ENCODE results near the gene LEF1. TPM values are rescaled to one million over a fixed set of nuclear protein-coding genes. Genes with fewer than 3 reads are reported as not detected.

Gene LEF1
- total and polyA plus RNA-seq, 2 donors (not counting 1 experiment from before 2014, with no cell fraction given): 1.8 to 2.6 TPM

DNA sequence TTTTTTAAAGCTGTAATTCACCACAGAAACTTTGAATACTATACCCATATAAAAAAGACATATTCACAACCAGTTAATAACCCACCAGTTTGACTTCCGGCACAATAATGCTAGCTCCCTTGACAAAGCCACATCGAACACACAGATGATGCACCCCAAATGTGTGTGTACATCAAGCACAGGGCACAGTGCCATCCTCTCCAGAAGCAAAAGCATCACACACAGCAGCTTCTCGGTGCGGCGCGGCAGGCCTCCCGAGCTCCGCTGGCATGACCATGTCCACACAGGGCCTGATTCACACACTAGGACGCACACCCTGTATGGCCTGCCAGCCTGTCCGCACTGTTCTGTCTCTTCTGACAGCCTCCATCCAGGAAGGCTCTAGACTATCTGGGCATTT lies 88.0 kb downstream of the LEF1 start:
- H3K27me3 ChIP-seq (ENCODE audit: control insufficient read depth, insufficient read depth, low read length): no peaks in the 10 kb centered on the region
- no peaks in the 10 kb centered on the region for H4K20me1 ChIP-seq (ENCODE audit: control insufficient read depth, extremely low read depth, insufficient read depth, low read length)
- no peaks in the 10 kb centered on the region for H3K4me1 ChIP-seq (ENCODE audit: control insufficient read depth, extremely low read depth, insufficient read depth, low read length)
- H3K79me2 ChIP-seq (ENCODE audit: control insufficient read depth, insufficient read depth, low read length): no peaks in the 10 kb centered on the region
- no peak overlapping the region for H3K4me3 ChIP-seq (replicated peaks in 1 of 4; ENCODE audit: control extremely low read depth in 1 of 4, insufficient read depth in 1 of 4, low read depth in 3 of 4, low read length in 4 of 4)
- no peak overlapping the region for H3K27ac ChIP-seq (ENCODE audit: insufficient read depth, low read length)
- no peak overlapping the region for H3K9ac ChIP-seq (ENCODE audit: insufficient read depth, low read length)
- no peak overlapping the region for H3K4me2 ChIP-seq (ENCODE audit: extremely low read depth, insufficient read depth, low read length)
- no peaks in the 10 kb centered on the region for H3K36me3 ChIP-seq (ENCODE audit: control insufficient read depth, insufficient read depth, low read length)
- DNase-seq (ENCODE audit: low read depth in 2 of 2): no peak
- H3K9me3 ChIP-seq (ENCODE audit: control insufficient read depth, insufficient read depth, low read depth, low read length): no peaks in the 10 kb centered on the region
- TF ChIP-seq EZH2 (IDR thresholded peaks at IDR 0.05; ENCODE audit: low read length, missing control alignments): no peak
- TF ChIP-seq, protein P1, sequence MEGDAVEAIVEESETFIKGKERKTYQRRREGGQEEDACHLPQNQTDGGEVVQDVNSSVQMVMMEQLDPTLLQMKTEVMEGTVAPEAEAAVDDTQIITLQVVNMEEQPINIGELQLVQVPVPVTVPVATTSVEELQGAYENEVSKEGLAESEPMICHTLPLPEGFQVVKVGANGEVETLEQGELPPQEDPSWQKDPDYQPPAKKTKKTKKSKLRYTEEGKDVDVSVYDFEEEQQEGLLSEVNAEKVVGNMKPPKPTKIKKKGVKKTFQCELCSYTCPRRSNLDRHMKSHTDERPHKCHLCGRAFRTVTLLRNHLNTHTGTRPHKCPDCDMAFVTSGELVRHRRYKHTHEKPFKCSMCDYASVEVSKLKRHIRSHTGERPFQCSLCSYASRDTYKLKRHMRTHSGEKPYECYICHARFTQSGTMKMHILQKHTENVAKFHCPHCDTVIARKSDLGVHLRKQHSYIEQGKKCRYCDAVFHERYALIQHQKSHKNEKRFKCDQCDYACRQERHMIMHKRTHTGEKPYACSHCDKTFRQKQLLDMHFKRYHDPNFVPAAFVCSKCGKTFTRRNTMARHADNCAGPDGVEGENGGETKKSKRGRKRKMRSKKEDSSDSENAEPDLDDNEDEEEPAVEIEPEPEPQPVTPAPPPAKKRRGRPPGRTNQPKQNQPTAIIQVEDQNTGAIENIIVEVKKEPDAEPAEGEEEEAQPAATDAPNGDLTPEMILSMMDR (conservative IDR thresholded peaks at IDR 0.05 in 1 of 2, IDR thresholded peaks at IDR 0.05 in 1 of 2; ENCODE audit: low read depth in 1 of 2, low read length in 2 of 2): no peak
- no peak overlapping the region for H2AFZ ChIP-seq (ENCODE audit: low read length)

DNA sequence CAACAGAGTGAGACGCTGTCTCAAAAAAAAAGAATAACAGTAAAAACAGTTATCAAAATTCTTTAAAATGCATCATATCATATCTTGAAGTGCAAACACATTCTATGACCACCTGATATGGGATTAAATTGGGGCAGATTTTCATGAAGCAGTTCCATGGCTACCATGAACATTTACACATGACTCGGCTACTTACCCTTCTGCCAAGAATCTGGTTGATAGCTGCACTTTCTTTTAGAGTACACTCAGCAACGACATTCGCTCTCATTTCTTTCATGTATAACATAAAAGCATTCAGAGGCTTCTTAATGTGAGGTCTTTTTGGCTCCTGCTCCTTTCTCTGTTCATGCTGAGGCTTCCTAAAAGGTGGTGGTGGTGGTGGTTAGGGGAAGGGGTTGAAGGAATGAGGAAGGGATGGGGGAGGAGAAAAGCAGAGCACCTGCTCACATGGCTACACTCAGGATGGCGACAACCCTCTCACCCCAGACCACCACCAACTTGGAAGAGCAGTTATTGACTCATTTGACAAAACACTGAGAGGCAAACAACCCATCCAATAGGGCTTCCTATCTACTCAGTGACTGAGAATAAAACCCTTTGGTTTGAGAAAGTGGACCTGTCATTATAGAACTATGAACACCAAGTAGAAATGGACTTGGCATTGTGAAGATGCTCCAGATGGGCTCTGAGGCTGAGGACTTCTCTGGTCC lies 90.6 kb downstream of the LEF1 start:
- Histone ChIP-seq H3K9ac (ENCODE audit: insufficient read depth, low read length) (no peak overlapping the region), H4K20me1 (ENCODE audit: control insufficient read depth, extremely low read depth, insufficient read depth, low read length) (no peaks in the 10 kb centered on the region), H3K27ac (ENCODE audit: insufficient read depth, low read length) (no peak overlapping the region), H3K36me3 (ENCODE audit: control insufficient read depth, insufficient read depth, low read length) (no peaks in the 10 kb centered on the region), H3K9me3 (ENCODE audit: control insufficient read depth, insufficient read depth, low read depth, low read length) (no peaks in the 10 kb centered on the region), H3K27me3 (ENCODE audit: control insufficient read depth, insufficient read depth, low read length) (no peaks in the 10 kb centered on the region), H3K4me2 (ENCODE audit: extremely low read depth, insufficient read depth, low read length) (no peak overlapping the region), H3K79me2 (ENCODE audit: control insufficient read depth, insufficient read depth, low read length) (no peaks in the 10 kb centered on the region), H2AFZ (ENCODE audit: low read length) (no peak overlapping the region), H3K4me1 (ENCODE audit: control insufficient read depth, extremely low read depth, insufficient read depth, low read length) (no peaks in the 10 kb centered on the region), H3K4me3 (replicated peaks in 1 of 4; ENCODE audit: control extremely low read depth in 1 of 4, insufficient read depth in 1 of 4, low read depth in 3 of 4, low read length in 4 of 4) (no peak overlapping the region)
- TF ChIP-seq, protein P1 (conservative IDR thresholded peaks at IDR 0.05 in 1 of 2, IDR thresholded peaks at IDR 0.05 in 1 of 2; ENCODE audit: low read depth in 1 of 2, low read length in 2 of 2): no peak
- no peak for TF ChIP-seq EZH2 (IDR thresholded peaks at IDR 0.05; ENCODE audit: low read length, missing control alignments)
- DNase-seq (ENCODE audit: low read depth in 2 of 2): peak in 1 of 2 donors; percentile 58

DNA sequence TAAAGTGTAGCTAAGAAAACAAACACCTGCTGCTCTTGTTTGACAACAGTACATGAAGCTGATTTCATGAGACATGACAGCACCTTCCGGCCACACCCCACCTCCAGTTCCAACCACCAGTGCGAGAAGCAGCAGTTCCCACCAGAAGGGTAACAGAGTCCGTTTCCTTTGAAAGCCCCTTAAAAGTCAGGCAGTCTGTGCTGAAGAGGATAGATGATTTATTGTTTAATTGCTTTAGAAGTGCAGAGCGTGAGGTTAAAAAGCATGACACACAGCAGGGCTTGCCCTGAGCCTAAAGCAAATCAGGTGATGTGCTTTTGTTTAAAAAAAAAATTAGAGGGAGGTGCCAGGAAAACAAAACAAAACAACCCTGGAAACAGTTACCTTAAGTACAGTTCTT lies 96.4 kb downstream of the LEF1 start:
- Histone ChIP-seq H3K36me3 (ENCODE audit: control insufficient read depth, insufficient read depth, low read length) (no peaks in the 10 kb centered on the region), H3K4me3 (replicated peaks in 1 of 4; ENCODE audit: control extremely low read depth in 1 of 4, insufficient read depth in 1 of 4, low read depth in 3 of 4, low read length in 4 of 4) (no peak overlapping the region), H4K20me1 (ENCODE audit: control insufficient read depth, extremely low read depth, insufficient read depth, low read length) (no peaks in the 10 kb centered on the region), H3K4me2 (ENCODE audit: extremely low read depth, insufficient read depth, low read length) (no peak overlapping the region), H3K27me3 (ENCODE audit: control insufficient read depth, insufficient read depth, low read length) (no peaks in the 10 kb centered on the region), H3K79me2 (ENCODE audit: control insufficient read depth, insufficient read depth, low read length) (no peaks in the 10 kb centered on the region), H2AFZ (ENCODE audit: low read length) (no peak overlapping the region), H3K4me1 (ENCODE audit: control insufficient read depth, extremely low read depth, insufficient read depth, low read length) (no peaks in the 10 kb centered on the region), H3K27ac (ENCODE audit: insufficient read depth, low read length) (no peak overlapping the region), H3K9me3 (ENCODE audit: control insufficient read depth, insufficient read depth, low read depth, low read length) (no peaks in the 10 kb centered on the region), H3K9ac (ENCODE audit: insufficient read depth, low read length) (no peak overlapping the region)
- TF ChIP-seq, protein P1 (conservative IDR thresholded peaks at IDR 0.05 in 1 of 2, IDR thresholded peaks at IDR 0.05 in 1 of 2; ENCODE audit: low read depth in 1 of 2, low read length in 2 of 2): no peak
- TF ChIP-seq EZH2 (IDR thresholded peaks at IDR 0.05; ENCODE audit: low read length, missing control alignments): no peak
- DNase-seq (ENCODE audit: low read depth in 2 of 2): no peak
